Stimulated activated CD8-positive, alpha-beta memory T cell treated with anti-CD3 and anti-CD28 coated beads, Interleukin-12 subunit alpha, Interleukin-12 subunit beta, amount 100 ng/mL, for 4 hours (primary cell): ENCODE results near the gene MAD2L2.

ENCODE experiments used
- DNase-seq: peaks from one replicate; pipeline ENCODE4 v3.0.0-alpha.2; 2020; ENCODE audit warnings: low read depth

MAD2L2 gene

GRCh38 chr1:11629184-11630016, 51.5 kb downstream of the MAD2L2 start:
- DNase-seq: no peak

DNA sequence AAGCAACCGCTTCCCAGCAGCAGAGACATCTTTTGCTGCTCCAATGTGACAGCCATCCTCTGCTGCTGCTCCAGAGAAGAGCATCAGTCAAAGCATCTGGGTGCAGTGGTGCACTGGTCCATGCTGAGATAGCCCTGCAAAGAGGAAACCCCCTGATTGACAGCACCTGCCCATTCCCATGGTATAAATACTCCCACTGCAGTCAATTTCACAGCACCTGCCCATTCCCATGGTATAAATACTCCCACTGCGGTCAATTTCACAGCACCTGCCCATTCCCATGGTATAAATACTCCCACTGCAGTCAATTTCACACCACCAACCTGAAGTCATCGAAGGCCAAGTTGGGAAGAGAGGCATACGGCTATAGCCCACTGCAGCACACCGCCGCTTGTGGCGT, 52.2 kb downstream of the MAD2L2 start:
- no peak for DNase-seq

DNA sequence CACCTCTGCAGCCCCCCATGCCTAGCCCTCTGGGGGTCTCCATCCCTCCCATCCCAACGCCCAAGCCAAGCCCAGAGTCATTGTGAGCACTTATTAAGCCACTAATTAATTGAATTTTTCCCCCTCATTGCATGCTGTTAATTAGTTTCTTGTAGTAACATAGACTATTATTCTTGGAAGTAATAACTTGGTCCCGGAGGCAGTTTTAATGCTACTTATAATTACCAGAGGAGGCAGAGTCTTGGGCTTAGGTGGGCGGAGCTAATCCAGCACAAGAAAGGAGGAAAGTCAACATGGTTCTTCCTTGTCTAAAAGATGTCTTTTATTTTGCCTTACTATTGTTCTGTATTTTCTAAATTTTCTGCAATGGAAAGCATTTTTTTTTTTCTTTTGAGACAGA, 54.4 kb downstream of the MAD2L2 start:
- no peak for DNase-seq
